GM19372 (cell line): Measurements from ENCODE around the gene ADI1.
"Not testable (repeated sequence)": the region's sequence is repeated elsewhere in the genome, so short reads cannot be mapped to it uniquely, and the experiment has no call there.

Experiments used
- ATAC-seq: cut with Tn5 transposase; IDR thresholded peaks from one replicate; pipeline ENCODE4 v1.9.1; 2021; ENCODE audit warnings: mild to moderate bottlenecking, low read depth, moderate library complexity; ENCODE audit not compliant: unreplicated experiment

The ADI1 gene

GRCh38 chr2:3451926-3452671 is 67.2 kb downstream of the ADI1 start:
- no peak for ATAC-seq

DNA sequence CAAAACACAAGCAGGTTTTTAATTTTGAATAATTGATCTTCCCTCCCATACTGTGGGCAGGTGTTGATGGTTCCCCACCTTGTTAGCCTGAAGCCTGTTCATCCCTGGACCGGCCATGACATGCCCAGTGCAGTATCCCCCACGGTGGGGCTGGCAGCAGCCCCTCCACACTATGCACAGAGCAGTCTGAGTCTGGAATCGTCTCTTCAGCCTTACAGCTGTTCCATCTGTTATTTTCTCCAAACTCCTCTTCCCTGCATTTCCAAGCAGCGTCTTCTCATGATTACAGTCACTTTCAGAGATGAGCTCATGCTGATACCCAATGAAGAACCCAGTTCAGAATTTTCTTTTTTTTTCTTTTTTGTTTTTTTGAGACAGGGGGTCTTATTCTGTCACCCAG is 68.2 kb downstream of the ADI1 start:
- no peak for ATAC-seq

- ATAC-seq: no peak
Measured at GRCh38 chr2:3450385-3451010, 68.8 kb downstream of the ADI1 start.

- ATAC-seq: no peak
Measured at GRCh38 chr2:3449936-3450335, 69.4 kb downstream of the ADI1 start.

DNA sequence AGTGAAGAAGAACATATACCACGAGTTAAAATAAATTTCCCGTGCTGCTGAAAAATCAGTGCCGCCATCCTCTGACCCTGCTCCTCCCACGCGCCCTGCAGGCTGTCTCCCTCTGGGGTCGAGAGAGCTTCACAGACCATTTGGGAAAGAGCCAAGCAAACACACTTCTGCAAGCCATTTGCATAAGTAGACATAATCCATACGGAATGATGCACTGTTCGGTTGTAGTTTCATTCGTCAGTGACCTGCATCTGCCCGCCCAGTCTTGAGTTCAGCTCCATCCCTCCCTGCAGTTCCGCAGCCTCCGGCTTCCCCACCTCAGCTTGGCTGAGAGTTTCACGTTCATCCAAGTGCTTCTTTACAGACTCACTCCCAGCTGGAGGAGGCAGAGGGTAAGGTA is 70.2 kb downstream of the ADI1 start:
- no peak for ATAC-seq

GRCh38 chr2:3448441-3448911 is 70.9 kb downstream of the ADI1 start:
- not testable (repeated sequence) for ATAC-seq

GRCh38 chr2:3447789-3448317 is 71.5 kb downstream of the ADI1 start:
- no peak for ATAC-seq
